T-cell (primary cell): Measurements from ENCODE around the gene DNAJA4. TPM values are rescaled to one million over a fixed set of nuclear protein-coding genes. Genes with fewer than 3 reads are reported as not detected.

Source experiments
- ATAC-seq, 4 experiments: fragments of 200-7000 bp in 3 of 4; fragments of 150-1000 bp in 1 of 4; cut with Tn5 transposase; replicated peaks in 1 of 4; 1 replicate in 3 of 4; 2 replicates in 1 of 4; pipeline ENCODE4 v1.10.0; 2021; ENCODE audit warnings: moderate library complexity in 3 of 4, mild to moderate bottlenecking in 2 of 4, moderate number of reproducible peaks in 1 of 4
- CTCF ChIA-PET, 2 donors: fragments of 300-600 bp; sonication (Branson Sonifier 250); formaldehyde crosslinking; loops; one replicate each; lab custom pipeline; 2022; ENCODE audit warnings: antibody characterized with exemption in 2 of 2; lab: Charles Lee
- POLR2A ChIA-PET, 2 donors: fragments of 300-600 bp; sonication (Branson Sonifier 250); formaldehyde crosslinking; loops; one replicate each; lab custom pipeline; 2022; ENCODE audit warnings: antibody characterized with exemption in 2 of 2; lab: Charles Lee
- DNase-seq, 35 experiments: peaks; one replicate each; pipeline versions ENCODE4 v3.0.0 to v3.0.0-alpha.2; 2013 to 2023
- H3K27ac ChIP-seq: one replicate; pipeline ENCODE4 v1.5.1; 2013; ENCODE audit warnings: low read length
- H3K27me3 ChIP-seq, 2 experiments: replicated peaks in 1 of 2; 1 replicate in 1 of 2; 2 replicates in 1 of 2; pipeline versions ENCODE4 v1.6.1 to v1.7.0; 2013; ENCODE audit warnings: low read length in 1 of 2, mixed read lengths in 1 of 2; ENCODE audit not compliant: control insufficient read depth in 2 of 2, insufficient read depth in 2 of 2; ENCODE audit errors: extremely low read depth in 1 of 2
- H3K36me3 ChIP-seq, 2 donors: 1 replicate in 1 of 2; 2 replicates in 1 of 2; pipeline versions ENCODE4 v1.6.1 to v1.7.0; 2013; ENCODE audit warnings: low read length in 1 of 2; ENCODE audit not compliant: control insufficient read depth in 2 of 2, insufficient read depth in 1 of 2; ENCODE audit errors: extremely low read depth in 1 of 2
- H3K4me1 ChIP-seq, 2 experiments: 1 replicate in 1 of 2; 2 replicates in 1 of 2; pipeline versions ENCODE4 v1.6.1 to v1.7.0; 2013; ENCODE audit warnings: low read length in 2 of 2, mixed read lengths in 1 of 2; ENCODE audit not compliant: insufficient read depth in 2 of 2, control insufficient read depth in 1 of 2; ENCODE audit errors: extremely low read depth in 1 of 2
- H3K4me3 ChIP-seq, 2 donors: 1 replicate in 1 of 2; 2 replicates in 1 of 2; pipeline versions ENCODE4 v1.5.1 to v1.7.0; 2013; ENCODE audit warnings: mild to moderate bottlenecking in 2 of 2, low read length in 1 of 2, moderate library complexity in 1 of 2; ENCODE audit not compliant: control insufficient read depth in 1 of 2; ENCODE audit errors: extremely low read depth in 1 of 2
- H3K9me3 ChIP-seq: 2 replicates; pipeline ENCODE4 v1.7.0; 2013
- H3K27ac Mint-ChIP-seq, 2 donors: one replicate each; pipeline ENCODE4 v1.8.0; 2020 to 2021; ENCODE audit warnings: mild to moderate bottlenecking in 2 of 2, mixed read lengths in 2 of 2
- H3K27me3 Mint-ChIP-seq, 2 donors: one replicate each; pipeline ENCODE4 v1.8.0; 2021 to 2022; ENCODE audit warnings: mixed read lengths in 2 of 2
- H3K36me3 Mint-ChIP-seq: one replicate; pipeline ENCODE4 v1.8.0; 2021; ENCODE audit warnings: mixed read lengths
- H3K4me1 Mint-ChIP-seq, 3 donors: one replicate each; pipeline ENCODE4 v1.8.0; 2020 to 2022; ENCODE audit warnings: mixed read lengths in 3 of 3, mild to moderate bottlenecking in 1 of 3
- H3K4me3 Mint-ChIP-seq, 3 donors: one replicate each; pipeline ENCODE4 v1.8.0; 2020 to 2022; ENCODE audit warnings: mild to moderate bottlenecking in 3 of 3, mixed read lengths in 3 of 3, moderate library complexity in 3 of 3
- H3K9me3 Mint-ChIP-seq, 3 donors: one replicate each; pipeline ENCODE4 v1.8.0; 2020 to 2022; ENCODE audit warnings: mixed read lengths in 3 of 3
- WGBS: methylation state at CpG from one replicate; pipeline ENCODE4 v1.1.5; 2013; ENCODE audit warnings: missing lambda C conversion rate; ENCODE audit not compliant: insufficient coverage; 5-methylcytosine and 5-hydroxymethylcytosine counted together
- total RNA-seq, 35 experiments: library from RNA in 6 of 35; stranded (reverse) in 6 of 35; fragments of 120-200 nt in 1 of 35; gene quantifications; one replicate each; pipeline versions ENCODE4 v1.2.1 to v1.2.4 and lab custom pipeline; 2013 to 2026

The DNAJA4 gene
- total RNA-seq, 5 donors from 2014 or later (not counting 1 experiment from before 2014, with no cell fraction given): 29.0 to 50.4 (median 32.6) TPM

GRCh38 chr15:78291698-78292097 lies 27.3 kb downstream of the DNAJA4 start:
- H3K27me3 ChIP-seq: no peaks in the 10 kb centered on the region
- no peaks in the 10 kb centered on the region for H3K9me3 ChIP-seq
- no peaks in the 10 kb centered on the region for H3K4me1 ChIP-seq
- WGBS: no CpG with 5 or more reads among the region's 2 CpGs
- H3K4me3 ChIP-seq: no peak overlapping the region
- POLR2A ChIA-PET: no interaction called here
- no peak for ATAC-seq
- H3K27ac ChIP-seq: no peak overlapping the region
- Mint-ChIP-seq H3K9me3 (no peaks in the 10 kb centered on the region), H3K27ac (no peak overlapping the region), H3K27me3 (no peaks in the 10 kb centered on the region), H3K36me3 (peaks cover 43% of the 10 kb centered on the region), H3K4me1 (peaks cover 4 to 7% (median 6%) of the 10 kb centered on the region in 3 donors), H3K4me3 (no peak overlapping the region)
- no peak for DNase-seq
- H3K36me3 ChIP-seq: peaks cover 2 to 60% of the 10 kb centered on the region in 2 donors
- CTCF ChIA-PET: no interaction called here

DNA sequence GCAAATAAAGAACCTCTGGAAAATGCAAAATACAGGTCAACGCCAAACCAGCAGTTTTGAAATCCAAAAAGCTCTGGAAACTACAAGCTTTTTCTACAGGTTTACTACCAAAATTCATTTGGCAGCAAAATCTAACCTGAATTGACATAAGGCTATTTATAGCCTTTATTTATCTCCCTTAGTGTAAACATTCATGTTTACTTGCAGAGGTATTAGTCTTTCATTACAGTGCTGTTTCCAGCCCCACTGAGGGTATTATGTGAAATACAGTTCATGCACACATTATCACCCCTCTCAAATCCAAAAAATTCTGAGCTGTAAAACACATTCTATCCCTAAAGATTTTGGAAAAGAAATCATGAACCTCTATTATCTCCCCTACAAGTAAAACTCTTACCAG lies 27.9 kb downstream of the DNAJA4 start:
- Histone ChIP-seq H3K27me3 (no peaks in the 10 kb centered on the region), H3K4me1 (no peaks in the 10 kb centered on the region), H3K27ac (no peak overlapping the region), H3K4me3 (no peak overlapping the region), H3K36me3 (peaks cover 2 to 56% of the 10 kb centered on the region in 2 donors), H3K9me3 (no peaks in the 10 kb centered on the region)
- no peaks in the 10 kb centered on the region for H3K9me3 Mint-ChIP-seq
- H3K4me3 Mint-ChIP-seq: no peak overlapping the region
- ChIA-PET POLR2A (no interaction called here), CTCF (no interaction called here)
- no peak overlapping the region for H3K27ac Mint-ChIP-seq
- peaks cover 6 to 9% (median 7%) of the 10 kb centered on the region in 3 donors for H3K4me1 Mint-ChIP-seq
- DNase-seq (no peak), ATAC-seq (no peak)
- WGBS: no CpG with 5 or more reads among the region's 1 CpG
- no peaks in the 10 kb centered on the region for H3K27me3 Mint-ChIP-seq
- H3K36me3 Mint-ChIP-seq: peaks cover 38% of the 10 kb centered on the region

GRCh38 chr15:78299101-78299930 lies 35.0 kb downstream of the DNAJA4 start, which contains the start of gene SKIC8:
SKIC8 (minus strand) TSS chr15:78299609; CDS start chr15:78295686, 3,923 bp downstream.
- CTCF ChIA-PET: interaction anchor here (0.6 to 1.6 kb wide), 10 partner anchors 9 to 614 kb away, joined by 3 to 9 read pairs (median 4); partner anchors contain the start of genes DNAJA4 (in 1 of the 2), IREB2 (in 1 of the 2) and PSMA4 (in 1 of the 2)
- DNase-seq: peak; percentile 76 to 95 (median 86)
- H3K27ac ChIP-seq: peak within 1 kb of the TSS; percentile 57
- H3K27me3 ChIP-seq: peaks cover 0 to 7% of the 10 kb centered on the region in 2 experiments
- under 1% methylated on average over 55 of the region's 55 CpGs for WGBS
- H3K4me1 ChIP-seq: peaks cover 9 to 14% of the 10 kb centered on the region in 2 experiments
- no peaks in the 10 kb centered on the region for H3K9me3 ChIP-seq
- Mint-ChIP-seq H3K4me1 (peaks cover 22 to 36% (median 28%) of the 10 kb centered on the region in 3 donors), H3K36me3 (peaks cover 12% of the 10 kb centered on the region), H3K9me3 (no peaks in the 10 kb centered on the region), H3K27ac (peak within 1 kb of the TSS; percentile 93), H3K4me3 (peak within 1 kb of the TSS; percentile 93 to 99 (median 98)), H3K27me3 (no peaks in the 10 kb centered on the region)
- ATAC-seq: peak; percentile 98 to 99 (median 98)
- POLR2A ChIA-PET: interaction anchor here (0.5 to 1.2 kb wide), 8 partner anchors 32 to 1659 kb away, joined by 3 to 16 read pairs (median 6); partner anchors contain the start of genes DNAJA4 (in 2 of the 2) and IREB2 (in 1 of the 2)
- H3K36me3 ChIP-seq: peaks cover 0 to 9% of the 10 kb centered on the region in 2 donors
- H3K4me3 ChIP-seq: peak within 1 kb of the TSS; percentile 72 to 100

- peaks cover 15 to 30% (median 24%) of the 10 kb centered on the region in 3 donors for H3K4me1 Mint-ChIP-seq
- DNase-seq (no peak), ATAC-seq (no peak)
- no peaks in the 10 kb centered on the region for H3K36me3 Mint-ChIP-seq
- Histone ChIP-seq H3K27ac (no peak overlapping the region), H3K27me3 (peaks cover 0 to 11% of the 10 kb centered on the region in 2 experiments), H3K36me3 (no peaks in the 10 kb centered on the region), H3K4me3 (no peak overlapping the region), H3K4me1 (peaks cover 9 to 14% of the 10 kb centered on the region in 2 experiments), H3K9me3 (no peaks in the 10 kb centered on the region)
- ChIA-PET CTCF (no interaction called here), POLR2A (interaction anchor here in 1 of 2 donors (0.6 kb wide), 1 partner anchor 203 kb away, joined by 5 read pairs; no protein-coding TSS in a partner anchor)
- H3K27me3 Mint-ChIP-seq: peaks cover 3% of the 10 kb centered on the region in 2 donors
- peak overlapping the region in 1 of 3 donors; percentile 31 for H3K4me3 Mint-ChIP-seq
- no peaks in the 10 kb centered on the region for H3K9me3 Mint-ChIP-seq
- H3K27ac Mint-ChIP-seq: peak overlapping the region in 1 of 2 donors; percentile 36
Observed at GRCh38 chr15:78301326-78301725, 37.0 kb downstream of the DNAJA4 start.

DNA sequence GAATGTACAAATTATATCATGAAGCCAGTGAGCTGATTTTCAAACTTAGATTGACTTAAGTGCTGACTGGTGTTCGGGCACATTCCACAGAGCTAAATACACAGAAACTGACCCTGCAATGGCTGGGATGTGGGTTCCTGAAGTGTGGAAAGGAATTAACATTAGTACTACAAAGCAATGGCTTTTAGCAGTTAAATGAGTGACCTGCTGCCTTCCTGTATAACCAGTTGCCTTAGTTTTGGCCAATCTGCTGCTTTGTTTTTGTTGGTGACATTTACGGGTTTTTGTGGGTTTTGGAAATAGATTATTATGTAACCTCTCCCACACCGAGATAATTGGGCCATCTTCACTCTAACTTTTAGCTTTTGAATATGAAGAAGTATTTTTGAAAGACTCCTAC lies 37.5 kb downstream of the DNAJA4 start:
- CTCF ChIA-PET: no interaction called here
- Mint-ChIP-seq H3K27ac (no peak overlapping the region), H3K4me3 (no peak overlapping the region)

DNA sequence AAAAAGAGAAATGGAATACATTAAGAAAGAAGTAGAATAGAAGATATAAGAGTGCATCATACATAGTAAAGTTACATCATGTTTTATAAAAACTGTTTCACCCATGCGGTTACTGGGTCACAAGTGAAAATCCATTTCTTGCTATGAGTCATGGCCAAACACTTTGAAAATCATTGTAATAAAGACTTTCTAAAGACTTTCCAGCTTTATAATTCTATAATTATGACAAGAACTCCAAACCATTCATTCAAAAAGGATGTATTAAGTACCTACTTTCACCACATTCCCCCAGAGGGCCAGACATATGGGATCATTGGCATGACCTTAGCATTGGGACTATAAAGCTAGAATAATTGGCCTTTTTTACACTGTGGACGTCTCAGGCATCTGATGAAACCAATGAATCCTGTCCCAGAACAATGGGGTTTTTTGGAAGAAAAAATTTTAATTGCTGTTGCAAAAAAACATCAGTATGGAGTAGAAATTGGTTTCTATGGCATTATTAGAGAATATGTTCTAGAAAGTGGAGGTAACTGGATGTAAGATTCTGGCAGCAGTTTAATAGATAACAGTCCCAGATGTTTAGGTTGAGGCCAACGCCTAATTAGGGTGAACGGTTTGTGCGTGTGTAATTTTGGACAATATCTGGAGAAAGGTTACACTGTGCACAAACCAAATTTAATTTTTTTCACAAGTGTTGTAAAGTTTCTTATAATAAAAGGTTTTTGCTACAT lies 38.4 kb downstream of the DNAJA4 start:
- H3K27ac Mint-ChIP-seq: no peak overlapping the region
- peaks cover 0 to 22% of the 10 kb centered on the region in 2 experiments for H3K27me3 ChIP-seq

More for the DNA sequence above, 37.5 kb downstream of the DNAJA4 start:
- Histone ChIP-seq H3K27ac (no peak overlapping the region), H3K36me3 (no peaks in the 10 kb centered on the region), H3K27me3 (peaks cover 0 to 16% of the 10 kb centered on the region in 2 experiments), H3K4me3 (no peak overlapping the region), H3K4me1 (peaks cover 9 to 14% of the 10 kb centered on the region in 2 experiments), H3K9me3 (no peaks in the 10 kb centered on the region)
- peaks cover 15 to 29% (median 24%) of the 10 kb centered on the region in 3 donors for H3K4me1 Mint-ChIP-seq
- POLR2A ChIA-PET: interaction anchor here in 1 of 2 donors (0.6 kb wide), 1 partner anchor 202 kb away, joined by 5 read pairs; no protein-coding TSS in a partner anchor
- H3K27me3 Mint-ChIP-seq: peaks cover 3 to 5% of the 10 kb centered on the region in 2 donors
- H3K9me3 Mint-ChIP-seq: no peaks in the 10 kb centered on the region
- WGBS: no CpG with 5 or more reads among the region's 3 CpGs
- no peaks in the 10 kb centered on the region for H3K36me3 Mint-ChIP-seq
- no peak for ATAC-seq
- no peak for DNase-seq

More for the DNA sequence above, 38.4 kb downstream of the DNAJA4 start:
- WGBS: 50% methylated on average over 1 of the region's 5 CpGs
- DNase-seq: no peak
- no peaks in the 10 kb centered on the region for H3K9me3 Mint-ChIP-seq
- peaks cover 3 to 6% of the 10 kb centered on the region in 2 donors for H3K27me3 Mint-ChIP-seq
- H3K9me3 ChIP-seq: no peaks in the 10 kb centered on the region
- H3K36me3 ChIP-seq: no peaks in the 10 kb centered on the region
- no peak overlapping the region for H3K27ac ChIP-seq
- CTCF ChIA-PET: no interaction called here
- peaks cover 15 to 24% (median 19%) of the 10 kb centered on the region in 3 donors for H3K4me1 Mint-ChIP-seq
- H3K4me3 ChIP-seq: no peak overlapping the region
- no peak for ATAC-seq
- no peak overlapping the region for H3K4me3 Mint-ChIP-seq
- H3K36me3 Mint-ChIP-seq: no peaks in the 10 kb centered on the region
- POLR2A ChIA-PET: no interaction called here
- H3K4me1 ChIP-seq: peaks cover 9 to 14% of the 10 kb centered on the region in 2 experiments
